ENCODE results near the gene ZC3H18. TPM values are rescaled to one million over a fixed set of nuclear protein-coding genes. Genes with fewer than 3 reads are reported as not detected.

ZC3H18 gene
- total RNA-seq, 4 donors from 2014 or later = 15.7 to 20.8 (median 20.3) TPM

GRCh38 chr16:88639231-88640038, 69.2 kb downstream of the ZC3H18 start:
- no peak for DNase-seq (ENCODE audit: low spot score in 2 of 2)
- WGBS = 7% methylated on average over 5 of the region's 45 CpGs
- no peak for TF ChIP-seq EP300 (IDR thresholded peaks at IDR 0.05)
- TF ChIP-seq, protein P1, sequence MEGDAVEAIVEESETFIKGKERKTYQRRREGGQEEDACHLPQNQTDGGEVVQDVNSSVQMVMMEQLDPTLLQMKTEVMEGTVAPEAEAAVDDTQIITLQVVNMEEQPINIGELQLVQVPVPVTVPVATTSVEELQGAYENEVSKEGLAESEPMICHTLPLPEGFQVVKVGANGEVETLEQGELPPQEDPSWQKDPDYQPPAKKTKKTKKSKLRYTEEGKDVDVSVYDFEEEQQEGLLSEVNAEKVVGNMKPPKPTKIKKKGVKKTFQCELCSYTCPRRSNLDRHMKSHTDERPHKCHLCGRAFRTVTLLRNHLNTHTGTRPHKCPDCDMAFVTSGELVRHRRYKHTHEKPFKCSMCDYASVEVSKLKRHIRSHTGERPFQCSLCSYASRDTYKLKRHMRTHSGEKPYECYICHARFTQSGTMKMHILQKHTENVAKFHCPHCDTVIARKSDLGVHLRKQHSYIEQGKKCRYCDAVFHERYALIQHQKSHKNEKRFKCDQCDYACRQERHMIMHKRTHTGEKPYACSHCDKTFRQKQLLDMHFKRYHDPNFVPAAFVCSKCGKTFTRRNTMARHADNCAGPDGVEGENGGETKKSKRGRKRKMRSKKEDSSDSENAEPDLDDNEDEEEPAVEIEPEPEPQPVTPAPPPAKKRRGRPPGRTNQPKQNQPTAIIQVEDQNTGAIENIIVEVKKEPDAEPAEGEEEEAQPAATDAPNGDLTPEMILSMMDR (IDR thresholded peaks at IDR 0.05) = no peak
- no peak for TF ChIP-seq POLR2AphosphoS5 (IDR thresholded peaks at IDR 0.05)
- no peak for TF ChIP-seq POLR2A (IDR thresholded peaks at IDR 0.05)
- Histone ChIP-seq H3K4me3 (no peak overlapping the region), H3K9me3 (no peaks in the 10 kb centered on the region), H3K27me3 (peaks cover 71% of the 10 kb centered on the region), H3K4me1 (peaks cover 16% of the 10 kb centered on the region), H3K27ac (no peak overlapping the region), H3K36me3 (peaks cover 6% of the 10 kb centered on the region)

- Histone ChIP-seq H3K9me3 (no peaks in the 10 kb centered on the region), H3K27ac (no peak overlapping the region), H3K4me3 (no peak overlapping the region), H3K4me1 (peaks cover 9% of the 10 kb centered on the region), H3K27me3 (peaks cover 66% of the 10 kb centered on the region), H3K36me3 (peaks cover 6% of the 10 kb centered on the region)
- TF ChIP-seq POLR2A (IDR thresholded peaks at IDR 0.05) (no peak), POLR2AphosphoS5 (IDR thresholded peaks at IDR 0.05) (no peak), EP300 (IDR thresholded peaks at IDR 0.05) (no peak)
- TF ChIP-seq, protein P1 (IDR thresholded peaks at IDR 0.05) = no peak
- DNase-seq (ENCODE audit: low spot score in 2 of 2) = no peak
- WGBS = 35% methylated on average over 6 of the region's 13 CpGs
Measured at GRCh38 chr16:88640039-88640495, 69.9 kb downstream of the ZC3H18 start.

DNA sequence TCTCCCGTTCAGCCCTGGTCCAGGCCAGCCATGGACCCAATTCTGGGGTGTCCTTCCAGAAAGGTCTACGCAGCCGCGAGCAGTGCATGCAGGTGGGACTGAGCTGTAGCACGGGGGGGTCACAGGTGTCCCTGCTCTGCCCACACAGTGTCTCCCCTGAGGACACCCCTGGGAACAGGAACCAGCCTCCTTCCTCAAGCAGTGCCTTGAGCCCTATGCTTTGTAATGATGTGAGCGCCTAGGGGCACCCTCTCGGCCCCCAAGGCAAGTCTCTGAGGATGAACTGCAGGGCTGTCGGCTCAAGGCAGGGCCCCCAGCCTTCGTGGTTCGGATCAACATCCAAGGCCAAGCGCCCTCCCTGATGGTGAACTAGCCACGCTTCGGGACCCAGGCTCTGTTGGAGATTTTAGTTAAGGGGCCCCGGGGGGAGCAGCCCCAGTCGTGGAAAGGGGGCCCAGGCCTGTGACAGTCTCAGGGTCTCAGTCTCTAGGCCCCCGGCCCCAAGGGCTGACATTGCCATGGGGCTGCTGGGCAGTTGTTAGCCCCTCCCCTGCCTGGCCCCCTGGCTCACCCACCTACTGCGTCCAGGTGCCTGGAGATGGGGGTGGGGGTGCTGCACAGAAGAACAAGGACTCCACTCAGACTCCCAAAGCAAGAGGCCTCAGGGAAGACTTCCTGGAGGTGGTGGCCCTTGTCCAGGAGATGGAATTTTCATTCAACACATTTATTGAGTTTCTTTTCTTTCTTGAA, 70.5 kb downstream of the ZC3H18 start:
- Histone ChIP-seq H3K4me3 (no peak overlapping the region), H3K9me3 (no peaks in the 10 kb centered on the region), H3K36me3 (peaks cover 6% of the 10 kb centered on the region), H3K27me3 (peaks cover 60% of the 10 kb centered on the region), H3K4me1 (peaks cover 6% of the 10 kb centered on the region), H3K27ac (no peak overlapping the region)
- no peak for DNase-seq (ENCODE audit: low spot score in 2 of 2)
- TF ChIP-seq, protein P1 (IDR thresholded peaks at IDR 0.05) = no peak
- TF ChIP-seq POLR2A (IDR thresholded peaks at IDR 0.05) (no peak), POLR2AphosphoS5 (IDR thresholded peaks at IDR 0.05) (no peak), EP300 (IDR thresholded peaks at IDR 0.05) (no peak)
- WGBS = 52% methylated on average over 7 of the region's 17 CpGs

GRCh38 chr16:88642881-88643643, 72.9 kb downstream of the ZC3H18 start:
- Histone ChIP-seq H3K4me3 (no peak overlapping the region), H3K9me3 (no peaks in the 10 kb centered on the region), H3K36me3 (peaks cover 10% of the 10 kb centered on the region), H3K4me1 (peaks cover 6% of the 10 kb centered on the region), H3K27me3 (peaks cover 36% of the 10 kb centered on the region), H3K27ac (no peak overlapping the region)
- DNase-seq (ENCODE audit: low spot score in 2 of 2) = no peak
- WGBS = 69% methylated on average over 42 of the region's 58 CpGs
- TF ChIP-seq, protein P1 (IDR thresholded peaks at IDR 0.05) = no peak
- TF ChIP-seq POLR2AphosphoS5 (IDR thresholded peaks at IDR 0.05) = no peak
- TF ChIP-seq POLR2A (IDR thresholded peaks at IDR 0.05) = no peak
- TF ChIP-seq EP300 (IDR thresholded peaks at IDR 0.05) = no peak
